ENCODE measurements around the gene PTPRN2.

DNA sequence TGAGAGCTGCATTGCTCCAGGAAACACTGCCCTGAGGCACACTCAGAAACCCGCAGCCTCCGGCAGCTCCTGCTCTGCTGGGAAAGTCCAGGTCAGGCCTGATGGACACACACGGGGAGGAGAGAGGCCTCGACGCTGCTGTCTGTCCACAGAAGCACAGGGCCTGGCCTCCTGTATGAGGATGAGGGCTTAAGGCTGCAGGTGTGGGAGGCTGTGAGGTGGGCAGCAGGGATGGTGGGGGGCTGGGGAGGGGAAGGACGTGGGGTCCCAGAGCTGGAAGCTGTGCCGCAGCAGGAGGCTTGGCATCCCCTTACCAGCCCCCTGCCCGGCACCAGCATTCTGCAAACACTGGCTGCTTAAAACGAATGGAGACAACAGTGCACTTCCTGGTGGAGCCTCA, 1064.7 kb downstream of the PTPRN2 start:
- TF ChIP-seq, protein P1, sequence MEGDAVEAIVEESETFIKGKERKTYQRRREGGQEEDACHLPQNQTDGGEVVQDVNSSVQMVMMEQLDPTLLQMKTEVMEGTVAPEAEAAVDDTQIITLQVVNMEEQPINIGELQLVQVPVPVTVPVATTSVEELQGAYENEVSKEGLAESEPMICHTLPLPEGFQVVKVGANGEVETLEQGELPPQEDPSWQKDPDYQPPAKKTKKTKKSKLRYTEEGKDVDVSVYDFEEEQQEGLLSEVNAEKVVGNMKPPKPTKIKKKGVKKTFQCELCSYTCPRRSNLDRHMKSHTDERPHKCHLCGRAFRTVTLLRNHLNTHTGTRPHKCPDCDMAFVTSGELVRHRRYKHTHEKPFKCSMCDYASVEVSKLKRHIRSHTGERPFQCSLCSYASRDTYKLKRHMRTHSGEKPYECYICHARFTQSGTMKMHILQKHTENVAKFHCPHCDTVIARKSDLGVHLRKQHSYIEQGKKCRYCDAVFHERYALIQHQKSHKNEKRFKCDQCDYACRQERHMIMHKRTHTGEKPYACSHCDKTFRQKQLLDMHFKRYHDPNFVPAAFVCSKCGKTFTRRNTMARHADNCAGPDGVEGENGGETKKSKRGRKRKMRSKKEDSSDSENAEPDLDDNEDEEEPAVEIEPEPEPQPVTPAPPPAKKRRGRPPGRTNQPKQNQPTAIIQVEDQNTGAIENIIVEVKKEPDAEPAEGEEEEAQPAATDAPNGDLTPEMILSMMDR (IDR thresholded peaks at IDR 0.05; ENCODE audit: extremely low read depth in 1 of 2, insufficient read depth in 1 of 2, low read depth in 1 of 2, low read length in 2 of 2): no peak
- no peak for TF ChIP-seq POLR2A (IDR thresholded peaks at IDR 0.05; ENCODE audit: low read depth, low read length)

Measured in endothelial cell of umbilical vein (primary cell).